Neuronal stem cell (in vitro differentiated cells): ENCODE measurements around the gene TMEM98.

Experiments used
- DNase-seq: peaks from one replicate; pipeline ENCODE4 v3.0.0-alpha.2; 2013; ENCODE audit warnings: low spot score
- H2AFZ ChIP-seq: one replicate; pipeline ENCODE4 v1.6.1; 2013; ENCODE audit warnings: mild to moderate bottlenecking, low read length, inconsistent platforms
- H2AK5ac ChIP-seq: 2 replicates; pipeline ENCODE4 v1.6.1; 2013; ENCODE audit warnings: low read depth, mild to moderate bottlenecking, inconsistent platforms, low read length, moderate library complexity, mixed read lengths
- H2BK120ac ChIP-seq: 2 replicates; pipeline ENCODE4 v1.6.1; 2013; ENCODE audit warnings: low read depth, mild to moderate bottlenecking, inconsistent platforms, low read length, moderate library complexity, mixed read lengths
- H2BK12ac ChIP-seq: one replicate; pipeline ENCODE4 v1.6.1; 2013; ENCODE audit warnings: low read length, inconsistent platforms
- H2BK15ac ChIP-seq: 2 replicates; pipeline ENCODE4 v1.6.1; 2013; ENCODE audit warnings: mild to moderate bottlenecking, low read length, inconsistent platforms, mixed read lengths
- H2BK5ac ChIP-seq: one replicate; pipeline ENCODE4 v1.6.1; 2013; ENCODE audit warnings: inconsistent platforms, mild to moderate bottlenecking, low read length, moderate library complexity
- H3K14ac ChIP-seq: one replicate; pipeline ENCODE4 v1.6.1; 2013; ENCODE audit warnings: low read length, inconsistent platforms
- H3K18ac ChIP-seq: 2 replicates; pipeline ENCODE4 v1.6.1; 2013; ENCODE audit warnings: low read length, inconsistent platforms
- H3K23ac ChIP-seq: 2 replicates; pipeline ENCODE4 v1.6.1; 2013; ENCODE audit warnings: low read depth, mild to moderate bottlenecking, mixed read lengths, low read length, inconsistent platforms; ENCODE audit not compliant: poor library complexity
- H3K27ac ChIP-seq: replicated peaks from 3 replicates; pipeline ENCODE4 v1.5.1; 2013; ENCODE audit warnings: low read length, inconsistent platforms
- H3K27me3 ChIP-seq, 3 experiments: 2 replicates each; pipeline ENCODE4 v1.6.1; 2013; ENCODE audit warnings: low read length in 3 of 3, mild to moderate bottlenecking in 2 of 3, inconsistent platforms in 1 of 3, low read depth in 1 of 3, mixed read lengths in 1 of 3, moderate library complexity in 1 of 3; ENCODE audit not compliant: control insufficient read depth in 3 of 3, insufficient read depth in 3 of 3
- H3K36me3 ChIP-seq, 2 donors: replicated peaks in 1 of 2; 2 replicates each; pipeline ENCODE4 v1.6.1; 2013; ENCODE audit warnings: low read length in 2 of 2; ENCODE audit not compliant: control insufficient read depth in 2 of 2, insufficient read depth in 2 of 2
- H3K4ac ChIP-seq: 2 replicates; pipeline ENCODE4 v1.6.1; 2013; ENCODE audit warnings: inconsistent platforms, mild to moderate bottlenecking, low read length, moderate library complexity
- H3K4me1 ChIP-seq, 2 donors: 1 replicate in 1 of 2; 2 replicates in 1 of 2; pipeline ENCODE4 v1.6.1; 2013; ENCODE audit warnings: low read length in 2 of 2, low read depth in 1 of 2; ENCODE audit not compliant: control insufficient read depth in 2 of 2, insufficient read depth in 1 of 2
- H3K4me2 ChIP-seq: one replicate; pipeline ENCODE4 v1.6.1; 2013; ENCODE audit warnings: mild to moderate bottlenecking, low read length, inconsistent platforms; ENCODE audit not compliant: insufficient read depth, poor library complexity, severe bottlenecking
- H3K4me3 ChIP-seq, 2 donors: 2 replicates each; pipeline ENCODE4 v1.5.1; 2013; ENCODE audit warnings: low read length in 2 of 2, mild to moderate bottlenecking in 2 of 2, inconsistent platforms in 1 of 2, moderate library complexity in 1 of 2
- H3K79me1 ChIP-seq: one replicate; pipeline ENCODE4 v1.6.1; 2013; ENCODE audit warnings: low read depth, mild to moderate bottlenecking, inconsistent platforms, low read length, moderate library complexity
- H3K9ac ChIP-seq: one replicate; pipeline ENCODE4 v1.6.1; 2013; ENCODE audit warnings: mild to moderate bottlenecking, low read depth, low read length, inconsistent platforms; ENCODE audit not compliant: poor library complexity
- H3K9me3 ChIP-seq, 2 donors: replicated peaks in 1 of 2; 2 replicates each; pipeline versions ENCODE3 to v1.6.1; 2013; ENCODE audit warnings: low read length in 2 of 2, mild to moderate bottlenecking in 2 of 2, inconsistent platforms in 1 of 2, low read depth in 1 of 2, mixed read lengths in 1 of 2, moderate library complexity in 1 of 2; ENCODE audit not compliant: control insufficient read depth in 2 of 2, insufficient read depth in 1 of 2
- H4K8ac ChIP-seq: one replicate; pipeline ENCODE4 v1.6.1; 2013; ENCODE audit warnings: low read depth, mild to moderate bottlenecking, inconsistent platforms, low read length, moderate library complexity
- H4K91ac ChIP-seq: one replicate; pipeline ENCODE4 v1.6.1; 2013; ENCODE audit warnings: low read length, low read depth, mild to moderate bottlenecking, inconsistent platforms; ENCODE audit not compliant: poor library complexity
- WGBS, 2 donors: extraction: QIAGEN DNeasy Blood & Tissue Kit; methylation state at CpG; one replicate each; pipeline ENCODE4 v1.1.7; 2013; ENCODE audit warnings: missing lambda C conversion rate in 2 of 2, mixed read lengths in 1 of 2; ENCODE audit not compliant: insufficient read length in 2 of 2, insufficient replicate concordance in 1 of 2; ENCODE audit errors: extremely low coverage in 2 of 2; 5-methylcytosine and 5-hydroxymethylcytosine counted together

Gene TMEM98

DNA sequence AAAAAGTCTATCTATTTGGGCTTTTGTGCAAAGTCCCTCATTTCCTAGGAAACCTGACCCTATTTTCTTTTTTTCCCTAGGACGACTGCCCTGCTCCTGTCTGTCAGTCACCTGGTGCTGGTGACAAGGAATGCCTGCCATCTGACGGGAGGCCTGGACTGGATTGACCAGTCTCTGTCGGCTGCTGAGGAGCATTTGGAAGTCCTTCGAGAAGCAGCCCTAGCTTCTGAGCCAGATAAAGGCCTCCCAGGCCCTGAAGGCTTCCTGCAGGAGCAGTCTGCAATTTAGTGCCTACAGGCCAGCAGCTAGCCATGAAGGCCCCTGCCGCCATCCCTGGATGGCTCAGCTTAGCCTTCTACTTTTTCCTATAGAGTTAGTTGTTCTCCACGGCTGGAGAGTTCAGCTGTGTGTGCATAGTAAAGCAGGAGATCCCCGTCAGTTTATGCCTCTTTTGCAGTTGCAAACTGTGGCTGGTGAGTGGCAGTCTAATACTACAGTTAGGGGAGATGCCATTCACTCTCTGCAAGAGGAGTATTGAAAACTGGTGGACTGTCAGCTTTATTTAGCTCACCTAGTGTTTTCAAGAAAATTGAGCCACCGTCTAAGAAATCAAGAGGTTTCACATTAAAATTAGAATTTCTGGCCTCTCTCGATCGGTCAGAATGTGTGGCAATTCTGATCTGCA is 12.9 kb downstream of the TMEM98 start:
- H3K9ac ChIP-seq, result no peak overlapping the region
- no peak overlapping the region for H3K4ac ChIP-seq
- no peak overlapping the region for H3K4me3 ChIP-seq
- no peak overlapping the region for H3K4me2 ChIP-seq
- H2BK5ac ChIP-seq, result no peak overlapping the region
- peaks cover 20 to 72% of the 10 kb centered on the region in 2 donors for H3K36me3 ChIP-seq
- H3K18ac ChIP-seq, result no peak overlapping the region
- no peaks in the 10 kb centered on the region for H3K79me1 ChIP-seq
- H2AK5ac ChIP-seq, result no peak overlapping the region
- no peak overlapping the region for H3K27ac ChIP-seq
- H3K27me3 ChIP-seq, result no peaks in the 10 kb centered on the region
- no peak overlapping the region for H2BK12ac ChIP-seq
- H2BK15ac ChIP-seq, result no peak overlapping the region
- no peak overlapping the region for H2AFZ ChIP-seq
- H4K8ac ChIP-seq, result no peak overlapping the region
- peaks cover 10 to 16% of the 10 kb centered on the region in 2 donors for H3K4me1 ChIP-seq
- WGBS, 2 donors, result no CpG with 5 or more reads among the region's 10 CpGs
- H3K14ac ChIP-seq, result no peak overlapping the region
- H2BK120ac ChIP-seq, result no peak overlapping the region
- DNase-seq, result no peak
- no peak overlapping the region for H3K23ac ChIP-seq
- H4K91ac ChIP-seq, result no peak overlapping the region
- H3K9me3 ChIP-seq, result peaks cover 0 to 13% of the 10 kb centered on the region in 2 donors

DNA sequence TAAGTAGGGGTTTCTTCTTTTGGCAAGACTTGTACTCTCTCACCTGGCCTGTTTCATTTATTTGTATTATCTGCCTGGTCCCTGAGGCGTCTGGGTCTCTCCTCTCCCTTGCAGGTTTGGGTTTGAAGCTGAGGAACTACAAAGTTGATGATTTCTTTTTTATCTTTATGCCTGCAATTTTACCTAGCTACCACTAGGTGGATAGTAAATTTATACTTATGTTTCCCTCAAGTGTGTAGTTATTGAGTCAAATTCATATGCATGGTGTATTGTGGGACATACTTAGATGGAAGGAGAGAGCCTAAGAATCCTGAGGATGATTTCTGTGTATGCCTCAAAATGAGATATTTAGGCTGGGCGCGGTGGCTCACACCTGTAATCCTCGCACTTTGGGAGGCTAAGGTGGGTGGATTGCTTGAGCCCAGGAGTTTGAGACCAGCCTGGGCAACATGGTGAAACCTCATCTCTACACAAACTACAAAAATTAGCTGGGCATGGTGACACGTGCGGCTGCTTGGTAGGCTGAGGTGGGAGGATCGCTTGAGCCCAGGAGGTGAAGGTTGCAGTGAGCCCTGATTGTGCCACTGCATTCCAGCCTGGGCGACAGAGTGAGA is 13.6 kb downstream of the TMEM98 start:
- H2BK15ac ChIP-seq, result no peak overlapping the region
- WGBS, 2 donors, result no CpG with 5 or more reads among the region's 8 CpGs
- no peak overlapping the region for H2BK120ac ChIP-seq
- no peak overlapping the region for H3K18ac ChIP-seq
- no peak overlapping the region for H3K4me3 ChIP-seq
- H3K9ac ChIP-seq, result no peak overlapping the region
- no peak overlapping the region for H4K8ac ChIP-seq
- H3K79me1 ChIP-seq, result no peaks in the 10 kb centered on the region
- peaks cover 3 to 9% of the 10 kb centered on the region in 2 donors for H3K4me1 ChIP-seq
- H2BK5ac ChIP-seq, result no peak overlapping the region
- H3K14ac ChIP-seq, result no peak overlapping the region
- no peak overlapping the region for H3K27ac ChIP-seq
- no peak overlapping the region for H2BK12ac ChIP-seq
- H2AFZ ChIP-seq, result no peak overlapping the region
- peaks cover 0 to 13% of the 10 kb centered on the region in 2 donors for H3K9me3 ChIP-seq
- H3K27me3 ChIP-seq, result no peaks in the 10 kb centered on the region
- H3K4me2 ChIP-seq, result no peak overlapping the region
- peaks cover 18 to 65% of the 10 kb centered on the region in 2 donors for H3K36me3 ChIP-seq
- no peak for DNase-seq
- H4K91ac ChIP-seq, result no peak overlapping the region
- H3K4ac ChIP-seq, result no peak overlapping the region
- H2AK5ac ChIP-seq, result no peak overlapping the region
- H3K23ac ChIP-seq, result no peak overlapping the region

DNA sequence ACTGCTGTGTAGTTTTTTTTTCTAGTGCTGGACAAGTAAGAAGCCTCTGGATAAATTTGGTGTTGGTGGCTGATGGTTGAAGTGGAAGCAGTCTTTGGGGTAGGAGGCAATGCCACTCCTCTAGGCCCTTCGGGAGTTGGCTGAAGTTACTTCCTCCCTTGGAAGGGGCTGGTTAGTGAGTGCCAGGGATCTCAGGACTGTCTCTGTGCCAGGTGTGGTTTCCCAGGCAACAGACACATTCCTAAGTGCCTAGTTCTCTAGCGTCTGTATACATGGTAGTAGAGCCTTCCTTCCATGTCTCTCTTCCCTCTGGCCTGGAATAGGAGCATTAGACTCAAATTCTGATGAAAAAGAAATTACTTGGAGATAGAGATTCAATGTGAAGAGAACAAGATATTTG is 15.3 kb downstream of the TMEM98 start:
- peaks cover 13 to 49% of the 10 kb centered on the region in 2 donors for H3K36me3 ChIP-seq

DNA sequence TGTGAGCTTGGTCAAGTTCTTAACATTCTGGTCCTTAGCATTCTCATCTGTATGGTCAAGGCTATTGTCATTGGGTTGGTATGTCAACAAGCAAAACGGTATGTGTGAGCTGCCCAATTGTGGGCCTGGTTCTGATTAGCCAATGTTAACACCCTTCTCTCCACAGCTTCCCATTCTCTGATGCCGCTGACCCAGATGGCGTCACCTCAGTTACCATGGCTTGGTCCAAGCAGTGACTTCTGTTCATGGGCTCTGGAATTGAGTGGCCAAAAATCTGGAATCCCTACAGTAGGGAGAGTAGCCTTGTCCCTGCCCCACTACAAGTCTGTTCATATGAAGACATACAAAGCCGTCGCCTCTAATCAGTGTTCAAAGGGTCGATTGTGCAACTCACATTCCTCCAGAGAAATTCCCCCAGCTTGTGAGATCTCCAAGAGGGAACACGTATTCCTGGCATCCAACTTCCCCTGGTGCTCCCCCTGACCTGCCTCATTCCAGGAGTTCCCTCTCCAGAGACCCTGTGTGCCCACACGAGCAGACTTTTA is 15.8 kb downstream of the TMEM98 start:
- Histone ChIP-seq H3K27me3 (no peaks in the 10 kb centered on the region), H3K4me3 (no peak overlapping the region), H3K27ac (no peak overlapping the region), H3K4me2 (no peak overlapping the region), H2BK12ac (no peak overlapping the region), H2AFZ (no peak overlapping the region), H3K9ac (no peak overlapping the region), H3K79me1 (no peaks in the 10 kb centered on the region), H3K4me1 (peaks cover 0 to 2% of the 10 kb centered on the region in 2 donors), H2BK5ac (no peak overlapping the region), H2BK120ac (no peak overlapping the region), H4K91ac (no peak overlapping the region), H3K36me3 (peaks cover 13 to 44% of the 10 kb centered on the region in 2 donors), H2AK5ac (no peak overlapping the region), H3K4ac (no peak overlapping the region), H3K9me3 (peaks cover 0 to 13% of the 10 kb centered on the region in 2 donors), H3K14ac (no peak overlapping the region), H4K8ac (no peak overlapping the region), H2BK15ac (no peak overlapping the region), H3K18ac (no peak overlapping the region), H3K23ac (no peak overlapping the region)
- no peak for DNase-seq
- WGBS, 2 donors, result no CpG with 5 or more reads among the region's 8 CpGs

More for the DNA sequence above, 15.3 kb downstream of the TMEM98 start:
- Histone ChIP-seq H2BK5ac (no peak overlapping the region), H2BK120ac (no peak overlapping the region), H3K9ac (no peak overlapping the region), H3K23ac (no peak overlapping the region), H3K79me1 (no peaks in the 10 kb centered on the region), H3K9me3 (peaks cover 0 to 13% of the 10 kb centered on the region in 2 donors), H3K4me3 (no peak overlapping the region), H3K4ac (no peak overlapping the region), H2BK15ac (no peak overlapping the region), H3K18ac (no peak overlapping the region), H3K14ac (no peak overlapping the region), H3K27ac (no peak overlapping the region), H2AFZ (no peak overlapping the region), H3K27me3 (no peaks in the 10 kb centered on the region), H2BK12ac (no peak overlapping the region), H4K91ac (no peak overlapping the region), H3K4me1 (peaks cover 0 to 2% of the 10 kb centered on the region in 2 donors), H2AK5ac (no peak overlapping the region), H3K4me2 (no peak overlapping the region), H4K8ac (no peak overlapping the region)
- DNase-seq, result no peak
- no CpG with 5 or more reads among the region's 2 CpGs for WGBS, 2 donors
